Prostate gland (tissue), 2 donors: Measurements from ENCODE around the gene PGM5. TPM values are rescaled to one million over a fixed set of nuclear protein-coding genes. Genes with fewer than 3 reads are reported as not detected.

Experiments
- DNase-seq: peaks from one replicate; pipeline ENCODE4 v3.0.0-alpha.2; 2019; ENCODE audit warnings: low spot score
- H3K27ac ChIP-seq, 2 donors: fragments of 200-600 bp; sonication (generic); 2 replicates each; pipeline ENCODE4 v1.5.1; 2017 to 2019
- H3K27me3 ChIP-seq: fragments of 200-600 bp; sonication (generic); replicated peaks from 2 replicates; pipeline ENCODE4 v1.5.1; 2019; ENCODE audit not compliant: insufficient read depth
- H3K36me3 ChIP-seq, 2 donors: fragments of 200-600 bp; sonication (generic); 1 replicate in 1 of 2; 2 replicates in 1 of 2; pipeline versions ENCODE4 v1.5.1 to v1.8.1; 2017 to 2019
- H3K4me1 ChIP-seq: fragments of 200-600 bp; sonication (generic); replicated peaks from 2 replicates; pipeline ENCODE4 v1.5.1; 2019
- H3K4me3 ChIP-seq, 2 donors: fragments of 200-600 bp; sonication (generic); 2 replicates each; pipeline ENCODE4 v1.5.1; 2017 to 2019
- H3K9me3 ChIP-seq: fragments of 200-600 bp; sonication (generic); 2 replicates; pipeline ENCODE4 v1.5.1; 2017
- POLR2A ChIP-seq: fragments of 450-650 bp; IDR thresholded peaks from one replicate; pipeline ENCODE4 v1.6.1; 2016; ENCODE audit warnings: antibody characterized with exemption, mild to moderate bottlenecking
- POLR2AphosphoS5 ChIP-seq: sonication (generic); formaldehyde crosslinking; IDR thresholded peaks from one replicate; pipeline ENCODE4 v1.6.1; 2017; ENCODE audit warnings: antibody characterized with exemption
- WGBS: methylation state at CpG from one replicate; pipeline ENCODE4 v1.1.5; 2018; 5-methylcytosine and 5-hydroxymethylcytosine counted together
- intact Hi-C: fragments of 100-400 bp; cut with DNase I; formaldehyde crosslinking; loops from one replicate; pipeline ENCODE4 v1.14.2; 2022
- total RNA-seq, 2 donors: library from RNA; depleted of rRNA; stranded (reverse); fragments of >200 nt; gene quantifications; one replicate each; pipeline ENCODE4 v1.1.0, GENCODE V29; 2016
- TF ChIP-seq, protein P1 (sequence below), 4 experiments: fragments of 200-600 bp in 2 of 4; fragments of 450-650 bp in 2 of 4; sonication (generic) in 2 of 4; IDR thresholded peaks; 1 replicate in 3 of 4; 2 replicates in 1 of 4; pipeline ENCODE4 v1.5.1; 2016 to 2019; ENCODE audit warnings: antibody characterized with exemption in 4 of 4, mild to moderate bottlenecking in 2 of 4, moderate library complexity in 2 of 4

Gene PGM5
- total RNA-seq, 2 donors from 2014 or later: 96.5 to 99.6 TPM

DNA sequence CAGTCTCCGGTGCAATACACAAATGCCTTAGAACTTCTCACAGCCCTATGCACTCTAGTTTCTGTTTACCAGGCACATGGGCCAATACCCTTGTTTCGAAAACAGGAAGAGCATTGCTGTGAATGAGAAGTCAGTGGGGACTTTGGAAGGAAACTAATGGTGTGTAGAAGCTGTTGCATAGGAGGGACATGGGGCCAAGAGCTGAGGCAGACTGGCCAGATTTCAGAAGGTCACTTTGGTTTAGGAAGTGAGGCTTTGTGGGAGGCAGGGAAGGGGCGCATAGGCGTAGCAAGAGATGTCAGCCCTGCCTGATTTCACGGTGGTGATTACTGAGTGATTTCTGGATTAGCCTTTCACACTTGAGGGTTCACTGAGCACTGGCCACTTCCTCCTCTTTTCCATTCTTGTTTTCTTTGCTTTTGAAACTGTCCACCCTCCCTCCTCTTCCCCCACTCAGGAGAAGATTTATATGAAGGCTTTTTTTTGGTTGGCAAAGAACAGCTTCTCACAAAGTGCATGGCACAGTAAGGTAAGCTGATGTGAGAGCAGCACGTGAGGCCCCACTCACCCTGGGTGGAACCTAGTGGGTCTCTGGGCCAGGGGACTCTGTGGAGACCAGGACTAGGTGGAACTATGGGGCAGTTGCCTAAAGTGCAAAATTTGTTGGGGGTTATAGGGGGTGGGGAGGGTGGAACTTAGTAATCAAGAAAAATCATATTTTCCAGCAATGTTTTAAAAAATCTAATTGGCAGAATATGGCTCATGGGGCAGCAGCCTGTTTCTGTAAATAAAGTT is 190.4 kb downstream of the PGM5 start:
- WGBS: 79% methylated on average over 6 of the region's 6 CpGs
- Histone ChIP-seq H3K4me3 (no peak overlapping the region), H3K9me3 (no peaks in the 10 kb centered on the region), H3K27me3 (no peaks in the 10 kb centered on the region), H3K27ac (no peak overlapping the region), H3K36me3 (no peaks in the 10 kb centered on the region), H3K4me1 (no peaks in the 10 kb centered on the region)
- TF ChIP-seq, protein P1, sequence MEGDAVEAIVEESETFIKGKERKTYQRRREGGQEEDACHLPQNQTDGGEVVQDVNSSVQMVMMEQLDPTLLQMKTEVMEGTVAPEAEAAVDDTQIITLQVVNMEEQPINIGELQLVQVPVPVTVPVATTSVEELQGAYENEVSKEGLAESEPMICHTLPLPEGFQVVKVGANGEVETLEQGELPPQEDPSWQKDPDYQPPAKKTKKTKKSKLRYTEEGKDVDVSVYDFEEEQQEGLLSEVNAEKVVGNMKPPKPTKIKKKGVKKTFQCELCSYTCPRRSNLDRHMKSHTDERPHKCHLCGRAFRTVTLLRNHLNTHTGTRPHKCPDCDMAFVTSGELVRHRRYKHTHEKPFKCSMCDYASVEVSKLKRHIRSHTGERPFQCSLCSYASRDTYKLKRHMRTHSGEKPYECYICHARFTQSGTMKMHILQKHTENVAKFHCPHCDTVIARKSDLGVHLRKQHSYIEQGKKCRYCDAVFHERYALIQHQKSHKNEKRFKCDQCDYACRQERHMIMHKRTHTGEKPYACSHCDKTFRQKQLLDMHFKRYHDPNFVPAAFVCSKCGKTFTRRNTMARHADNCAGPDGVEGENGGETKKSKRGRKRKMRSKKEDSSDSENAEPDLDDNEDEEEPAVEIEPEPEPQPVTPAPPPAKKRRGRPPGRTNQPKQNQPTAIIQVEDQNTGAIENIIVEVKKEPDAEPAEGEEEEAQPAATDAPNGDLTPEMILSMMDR (IDR thresholded peaks at IDR 0.05): no peak
- no peak for TF ChIP-seq POLR2AphosphoS5
- TF ChIP-seq POLR2A: no peak
- intact Hi-C loops: no loop called here
- no peak for DNase-seq

DNA sequence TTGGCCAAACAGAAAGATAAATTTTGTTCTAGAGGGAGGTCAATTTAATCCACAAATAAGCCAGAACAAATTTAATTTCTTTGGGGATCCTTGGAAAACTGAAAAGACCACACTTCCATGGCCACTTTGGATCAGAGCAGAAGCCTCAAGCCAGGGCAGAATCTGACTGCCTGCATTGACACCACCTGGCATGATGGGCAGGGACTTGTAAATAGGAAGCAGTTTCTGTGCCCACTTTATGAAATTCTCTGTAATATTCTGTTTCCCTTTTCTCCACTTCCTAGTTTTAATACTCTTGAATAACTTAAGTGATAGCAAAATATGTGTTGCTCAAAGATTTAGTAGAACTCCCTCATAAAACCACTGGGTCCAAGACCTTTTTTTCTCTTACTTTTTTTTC is 191.0 kb downstream of the PGM5 start:
- TF ChIP-seq POLR2A (no peak), POLR2AphosphoS5 (no peak)
- TF ChIP-seq, protein P1 (IDR thresholded peaks at IDR 0.05): no peak
- intact Hi-C loops: no loop called here

DNA sequence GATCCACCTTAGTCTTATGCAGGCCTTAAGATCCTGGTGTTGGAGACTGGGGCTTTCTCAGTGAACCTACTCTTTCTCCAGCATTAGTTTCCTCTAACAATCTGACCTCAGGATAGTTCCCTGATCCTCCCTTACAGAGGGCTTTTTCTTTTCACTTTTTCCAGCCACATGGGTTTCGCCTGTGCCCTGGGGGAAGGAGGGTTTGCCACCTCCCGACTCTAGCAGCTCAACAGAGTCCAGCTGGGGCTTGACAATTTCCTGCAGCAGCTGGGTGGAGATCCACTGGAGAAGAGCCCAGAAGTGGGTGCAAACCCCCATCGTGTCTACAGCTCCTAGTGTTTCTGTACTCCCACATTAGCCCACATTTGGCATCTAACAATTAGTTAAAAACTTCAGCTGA is 191.8 kb downstream of the PGM5 start:
- intact Hi-C loops: no loop called here
- Histone ChIP-seq H3K9me3 (no peaks in the 10 kb centered on the region), H3K36me3 (no peaks in the 10 kb centered on the region), H3K4me3 (no peak overlapping the region), H3K4me1 (no peaks in the 10 kb centered on the region), H3K27ac (no peak overlapping the region), H3K27me3 (no peaks in the 10 kb centered on the region)
- 42% methylated on average over 3 of the region's 3 CpGs for WGBS
- TF ChIP-seq POLR2AphosphoS5 (no peak), POLR2A (no peak)
- TF ChIP-seq, protein P1 (IDR thresholded peaks at IDR 0.05): no peak
- no peak for DNase-seq

More for the DNA sequence above, 191.0 kb downstream of the PGM5 start:
- no peaks in the 10 kb centered on the region for H3K36me3 ChIP-seq
- no peaks in the 10 kb centered on the region for H3K27me3 ChIP-seq
- no peak for DNase-seq
- H3K9me3 ChIP-seq: no peaks in the 10 kb centered on the region
- no peak overlapping the region for H3K27ac ChIP-seq
- H3K4me3 ChIP-seq: no peak overlapping the region
- no peaks in the 10 kb centered on the region for H3K4me1 ChIP-seq

DNA sequence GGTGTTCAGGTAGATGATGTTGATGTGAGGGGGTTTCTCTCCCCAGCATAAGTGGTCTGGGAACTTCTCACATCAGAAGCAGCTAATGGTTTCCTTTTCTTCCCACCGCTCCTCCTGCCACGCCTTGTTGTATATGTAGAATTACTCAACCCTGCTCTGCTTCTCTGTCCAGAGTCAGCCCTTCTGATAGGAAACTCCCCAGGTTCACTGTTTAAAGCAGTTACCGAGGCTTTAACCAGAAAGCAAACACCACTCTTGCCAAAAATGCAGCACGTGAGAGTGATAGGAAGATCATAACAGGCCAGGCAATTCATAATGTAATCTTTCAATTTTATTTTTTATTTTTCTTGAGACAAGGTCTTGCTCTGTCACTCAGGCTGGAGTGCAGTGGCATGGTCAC is 194.8 kb downstream of the PGM5 start:
- intact Hi-C loops: no loop called here
- H3K27me3 ChIP-seq: no peaks in the 10 kb centered on the region
- no peak overlapping the region for H3K4me3 ChIP-seq
- no peaks in the 10 kb centered on the region for H3K4me1 ChIP-seq
- H3K27ac ChIP-seq: no peak overlapping the region
- H3K36me3 ChIP-seq: no peaks in the 10 kb centered on the region
- no peaks in the 10 kb centered on the region for H3K9me3 ChIP-seq
- 39% methylated on average over 4 of the region's 4 CpGs for WGBS
- no peak for DNase-seq
- TF ChIP-seq POLR2A (no peak), POLR2AphosphoS5 (no peak)
- TF ChIP-seq, protein P1 (IDR thresholded peaks at IDR 0.05): no peak
